ENCODE measurements around the gene RTN1. TPM values are rescaled to one million over a fixed set of nuclear protein-coding genes. Genes with fewer than 3 reads are reported as not detected.

RTN1 gene
- total and polyA plus RNA-seq, 2 donors from 2014 or later: 4.5 to 5.1 TPM

DNA sequence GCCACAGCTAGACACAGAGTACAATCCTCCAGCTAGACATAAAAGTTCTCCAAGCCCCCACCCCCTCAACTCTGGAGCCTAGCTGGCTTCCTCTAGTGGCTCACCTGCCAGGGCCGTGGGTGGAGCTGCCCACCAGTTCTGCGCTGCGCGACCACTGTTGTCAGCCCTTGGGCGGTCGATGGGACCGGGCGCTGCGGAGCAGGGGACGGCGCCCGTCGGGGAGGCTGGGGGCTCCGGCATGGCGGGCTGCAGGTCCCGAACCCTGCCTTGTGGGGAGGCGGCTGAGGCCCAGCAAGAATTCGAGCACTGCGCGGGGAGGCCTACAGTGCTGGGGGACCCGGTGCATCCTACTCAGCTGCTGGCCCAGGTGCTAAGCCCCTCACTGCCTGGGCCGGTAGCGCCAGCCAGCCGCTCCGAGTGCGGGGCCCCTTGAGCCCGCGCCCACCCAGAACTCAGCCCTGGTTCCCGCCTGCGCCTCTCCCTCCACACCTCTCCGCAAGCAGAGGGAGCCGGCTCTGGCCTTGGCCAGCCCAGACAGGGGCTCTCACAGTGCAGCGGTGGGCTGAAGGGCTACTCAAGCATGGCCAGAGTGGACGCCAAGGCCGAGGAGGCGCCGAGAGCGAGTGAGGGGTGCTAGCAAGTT is 51.0 kb downstream of the RTN1 start:
- no peaks in the 10 kb centered on the region for H3K4me1 ChIP-seq (ENCODE audit: control insufficient read depth in 2 of 3, insufficient read depth in 2 of 3, low read depth in 1 of 3, low read length in 3 of 3)
- no peaks in the 10 kb centered on the region for H3K36me3 ChIP-seq (ENCODE audit: control insufficient read depth in 2 of 3, insufficient read depth in 3 of 3, low read length in 3 of 3)
- H3K9ac ChIP-seq (ENCODE audit: low read length in 3 of 3): no peak overlapping the region
- no peak overlapping the region for H3K4me3 ChIP-seq (ENCODE audit: low read length in 3 of 3)
- H3K27ac ChIP-seq (ENCODE audit: low read depth in 2 of 2, low read length in 2 of 2): no peak overlapping the region
- FAIRE-seq (no peak), DNase-seq (peak in 1 of 5 donors; percentile 57)
- TF ChIP-seq, protein P1, sequence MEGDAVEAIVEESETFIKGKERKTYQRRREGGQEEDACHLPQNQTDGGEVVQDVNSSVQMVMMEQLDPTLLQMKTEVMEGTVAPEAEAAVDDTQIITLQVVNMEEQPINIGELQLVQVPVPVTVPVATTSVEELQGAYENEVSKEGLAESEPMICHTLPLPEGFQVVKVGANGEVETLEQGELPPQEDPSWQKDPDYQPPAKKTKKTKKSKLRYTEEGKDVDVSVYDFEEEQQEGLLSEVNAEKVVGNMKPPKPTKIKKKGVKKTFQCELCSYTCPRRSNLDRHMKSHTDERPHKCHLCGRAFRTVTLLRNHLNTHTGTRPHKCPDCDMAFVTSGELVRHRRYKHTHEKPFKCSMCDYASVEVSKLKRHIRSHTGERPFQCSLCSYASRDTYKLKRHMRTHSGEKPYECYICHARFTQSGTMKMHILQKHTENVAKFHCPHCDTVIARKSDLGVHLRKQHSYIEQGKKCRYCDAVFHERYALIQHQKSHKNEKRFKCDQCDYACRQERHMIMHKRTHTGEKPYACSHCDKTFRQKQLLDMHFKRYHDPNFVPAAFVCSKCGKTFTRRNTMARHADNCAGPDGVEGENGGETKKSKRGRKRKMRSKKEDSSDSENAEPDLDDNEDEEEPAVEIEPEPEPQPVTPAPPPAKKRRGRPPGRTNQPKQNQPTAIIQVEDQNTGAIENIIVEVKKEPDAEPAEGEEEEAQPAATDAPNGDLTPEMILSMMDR (IDR thresholded peaks at IDR 0.05; ENCODE audit: borderline replicate concordance, extremely low read depth, insufficient read depth): no peak
- H3K27me3 ChIP-seq (ENCODE audit: control insufficient read depth, insufficient read depth, low read length): no peaks in the 10 kb centered on the region
- intact Hi-C loops (cut with DNase I): no loop called here
- H3K9me3 ChIP-seq (ENCODE audit: control insufficient read depth in 2 of 3, insufficient read depth in 1 of 3, low read length in 3 of 3): peaks cover 0 to 3% (median 0%) of the 10 kb centered on the region in 3 donors

DNA sequence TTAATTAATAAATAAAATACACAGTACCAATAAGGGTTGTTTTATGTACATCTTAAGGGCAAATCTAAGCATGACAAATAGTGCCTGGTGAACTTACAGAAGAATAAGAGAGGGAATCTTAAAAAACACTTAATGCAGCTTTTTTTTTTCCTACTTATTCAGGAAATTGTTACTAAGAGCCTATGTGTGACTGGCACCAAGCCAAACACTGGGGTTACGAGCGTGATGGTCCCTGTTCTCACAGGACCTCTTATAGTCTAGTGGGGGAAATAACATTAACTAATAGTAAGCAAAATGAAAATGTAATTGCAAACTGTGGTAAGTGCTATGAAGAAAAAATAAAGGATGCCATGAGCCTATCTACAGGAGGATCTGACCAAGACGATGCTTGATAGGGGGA is 53.6 kb downstream of the RTN1 start:
- TF ChIP-seq, protein P1 (IDR thresholded peaks at IDR 0.05; ENCODE audit: borderline replicate concordance, extremely low read depth, insufficient read depth): no peak
- no peaks in the 10 kb centered on the region for H3K36me3 ChIP-seq (ENCODE audit: control insufficient read depth in 2 of 3, insufficient read depth in 3 of 3, low read length in 3 of 3)
- no peaks in the 10 kb centered on the region for H3K27me3 ChIP-seq (ENCODE audit: control insufficient read depth, insufficient read depth, low read length)
- DNase-seq (peak in 1 of 5 donors; percentile 19), FAIRE-seq (no peak)
- no peak overlapping the region for H3K27ac ChIP-seq (ENCODE audit: low read depth in 2 of 2, low read length in 2 of 2)
- H3K9me3 ChIP-seq (ENCODE audit: control insufficient read depth in 2 of 3, insufficient read depth in 1 of 3, low read length in 3 of 3): no peaks in the 10 kb centered on the region
- intact Hi-C loops (cut with DNase I): no loop called here
- H3K4me1 ChIP-seq (ENCODE audit: control insufficient read depth in 2 of 3, insufficient read depth in 2 of 3, low read depth in 1 of 3, low read length in 3 of 3): no peaks in the 10 kb centered on the region
- H3K9ac ChIP-seq (ENCODE audit: low read length in 3 of 3): no peak overlapping the region
- no peak overlapping the region for H3K4me3 ChIP-seq (ENCODE audit: low read length in 3 of 3)

DNA sequence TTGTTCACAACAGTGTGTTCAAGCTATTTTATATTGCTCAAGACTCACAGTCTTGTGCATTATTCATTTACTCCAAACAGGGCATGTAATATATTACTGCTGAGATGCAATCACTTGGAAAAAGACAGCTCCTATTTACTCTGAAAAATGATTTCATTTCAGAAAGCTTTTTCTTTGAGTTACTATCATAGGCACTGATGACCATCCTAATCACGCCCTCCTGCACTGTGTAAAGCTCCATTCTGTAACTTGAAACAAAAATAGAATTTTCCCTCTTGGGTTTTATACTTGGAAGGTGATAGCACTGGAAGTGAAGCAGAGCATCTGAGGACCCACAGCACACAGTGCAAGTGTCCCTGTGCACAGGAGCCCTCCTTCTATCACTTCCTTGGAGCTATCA is 55.6 kb downstream of the RTN1 start:
- Histone ChIP-seq H3K27me3 (ENCODE audit: control insufficient read depth, insufficient read depth, low read length) (no peaks in the 10 kb centered on the region), H3K4me1 (ENCODE audit: control insufficient read depth in 2 of 3, insufficient read depth in 2 of 3, low read depth in 1 of 3, low read length in 3 of 3) (no peaks in the 10 kb centered on the region), H3K9ac (ENCODE audit: low read length in 3 of 3) (no peak overlapping the region), H3K27ac (ENCODE audit: low read depth in 2 of 2, low read length in 2 of 2) (no peak overlapping the region), H3K4me3 (ENCODE audit: low read length in 3 of 3) (no peak overlapping the region), H3K36me3 (ENCODE audit: control insufficient read depth in 2 of 3, insufficient read depth in 3 of 3, low read length in 3 of 3) (no peaks in the 10 kb centered on the region), H3K9me3 (ENCODE audit: control insufficient read depth in 2 of 3, insufficient read depth in 1 of 3, low read length in 3 of 3) (no peaks in the 10 kb centered on the region)
- intact Hi-C loops (cut with DNase I): no loop called here
- TF ChIP-seq, protein P1 (IDR thresholded peaks at IDR 0.05; ENCODE audit: borderline replicate concordance, extremely low read depth, insufficient read depth): no peak
- FAIRE-seq (no peak), DNase-seq (no peak)

DNA sequence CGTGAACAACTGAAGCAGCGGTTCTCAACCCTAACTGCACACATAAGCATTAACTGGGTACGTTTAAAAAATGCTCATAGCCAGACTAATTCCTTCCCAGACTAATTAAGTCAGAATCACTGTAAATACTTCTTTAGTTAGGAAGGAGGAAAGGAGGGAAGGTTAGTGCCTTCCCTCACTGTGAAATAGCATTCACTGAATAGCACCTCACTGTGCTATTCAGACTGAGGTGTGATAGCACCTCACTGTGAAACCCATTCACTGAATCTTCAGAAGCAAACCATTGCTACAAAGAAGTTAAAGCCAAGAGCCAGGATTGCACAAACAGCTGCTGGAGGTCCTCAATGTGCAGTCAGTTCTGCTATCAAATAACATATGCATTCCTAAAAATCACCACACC is 58.8 kb downstream of the RTN1 start:
- no peaks in the 10 kb centered on the region for H3K9me3 ChIP-seq (ENCODE audit: control insufficient read depth in 2 of 3, insufficient read depth in 1 of 3, low read length in 3 of 3)
- FAIRE-seq: no peak

More for the DNA sequence above, 58.8 kb downstream of the RTN1 start:
- no peak overlapping the region for H3K4me3 ChIP-seq (ENCODE audit: low read length in 3 of 3)
- no peaks in the 10 kb centered on the region for H3K4me1 ChIP-seq (ENCODE audit: control insufficient read depth in 2 of 3, insufficient read depth in 2 of 3, low read depth in 1 of 3, low read length in 3 of 3)
- H3K27me3 ChIP-seq (ENCODE audit: control insufficient read depth, insufficient read depth, low read length): no peaks in the 10 kb centered on the region
- intact Hi-C loops (cut with DNase I): no loop called here
- no peaks in the 10 kb centered on the region for H3K36me3 ChIP-seq (ENCODE audit: control insufficient read depth in 2 of 3, insufficient read depth in 3 of 3, low read length in 3 of 3)
- no peak for DNase-seq
- no peak overlapping the region for H3K9ac ChIP-seq (ENCODE audit: low read length in 3 of 3)
- TF ChIP-seq, protein P1 (IDR thresholded peaks at IDR 0.05; ENCODE audit: borderline replicate concordance, extremely low read depth, insufficient read depth): no peak
- H3K27ac ChIP-seq (ENCODE audit: low read depth in 2 of 2, low read length in 2 of 2): no peak overlapping the region

Data from kidney (tissue), 14 donors.